Cardiac fibroblast (primary cell): Measurements from ENCODE around the gene ZBTB49.

Experiments used
- DNase-seq, 2 donors: peaks; one replicate each; pipeline versions ENCODE4 v3.0.0 to v3.0.0-alpha.2; 2010; ENCODE audit warnings: low read depth in 2 of 2
- H3K4me3 ChIP-seq, 2 donors: replicated peaks in 1 of 2; 1 replicate in 1 of 2; 2 replicates in 1 of 2; pipeline ENCODE4 v1.5.1; 2011; ENCODE audit warnings: low read depth in 2 of 2, low read length in 2 of 2, mild to moderate bottlenecking in 2 of 2, moderate library complexity in 1 of 2
- CTCF ChIP-seq: IDR thresholded peaks from one replicate; pipeline ENCODE4 v1.5.1; 2011; ENCODE audit warnings: low read depth, mild to moderate bottlenecking, low read length, inconsistent platforms

The ZBTB49 gene

GRCh38 chr4:4323705-4324534, 33.9 kb downstream of the ZBTB49 start:
- TF ChIP-seq CTCF: no peak
- DNase-seq: peak; percentile 41 to 77
- no peak overlapping the region for H3K4me3 ChIP-seq

- no peak for TF ChIP-seq CTCF
- H3K4me3 ChIP-seq: no peak overlapping the region
- DNase-seq: no peak
Observed at GRCh38 chr4:4325321-4325720, 35.3 kb downstream of the ZBTB49 start.

GRCh38 chr4:4326166-4326565, 36.1 kb downstream of the ZBTB49 start:
- H3K4me3 ChIP-seq: no peak overlapping the region
- no peak for TF ChIP-seq CTCF
- no peak for DNase-seq

- no peak overlapping the region for H3K4me3 ChIP-seq
- DNase-seq: peak; percentile 54 to 73
- TF ChIP-seq CTCF: peak; percentile 57
Observed at GRCh38 chr4:4327652-4328121, 37.6 kb downstream of the ZBTB49 start.

- no peak overlapping the region for H3K4me3 ChIP-seq
- TF ChIP-seq CTCF: no peak
- DNase-seq: no peak
Observed at GRCh38 chr4:4328206-4328605, 38.2 kb downstream of the ZBTB49 start.

DNA sequence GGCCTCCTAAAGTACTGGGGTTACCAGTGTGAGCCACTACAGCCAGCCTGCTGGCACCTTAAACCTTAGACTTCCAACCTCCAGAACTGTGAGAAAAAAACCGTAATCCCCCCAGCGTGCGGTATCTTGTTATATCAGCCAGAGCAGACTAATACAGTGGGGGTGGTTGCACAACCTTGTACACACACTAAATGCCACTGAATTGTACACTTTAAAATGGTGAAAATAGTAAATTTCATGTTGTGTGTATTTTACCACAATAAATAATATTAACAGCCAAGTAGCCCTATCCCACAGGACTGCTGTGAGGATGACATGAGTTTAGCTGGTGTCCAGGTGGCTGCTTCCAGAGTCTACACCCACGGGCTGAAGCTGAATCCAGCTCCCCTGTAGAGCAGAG, 38.8 kb downstream of the ZBTB49 start:
- TF ChIP-seq CTCF: no peak
- H3K4me3 ChIP-seq: no peak overlapping the region

DNA sequence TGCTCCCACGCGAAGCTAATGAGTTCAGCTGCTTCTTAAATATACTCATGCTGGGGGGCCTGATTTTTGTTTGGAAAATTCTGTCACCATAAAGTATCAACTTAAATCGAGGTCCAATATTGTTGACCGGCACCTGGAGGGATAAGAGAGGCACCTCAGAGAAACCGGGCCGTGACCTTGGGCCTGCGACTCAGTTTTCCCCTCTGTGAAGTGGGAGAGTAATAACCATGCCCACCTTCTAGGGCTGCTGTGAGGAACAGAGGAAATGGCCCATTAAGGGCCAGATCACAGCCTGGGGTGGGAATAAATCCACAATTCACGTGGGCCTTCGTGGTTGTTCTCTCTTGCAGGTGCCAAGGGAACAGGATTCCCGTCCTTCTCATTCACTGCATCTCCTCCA, 39.4 kb downstream of the ZBTB49 start:
- TF ChIP-seq CTCF: no peak
- no peak overlapping the region for H3K4me3 ChIP-seq

More for the DNA sequence above, 38.8 kb downstream of the ZBTB49 start:
- DNase-seq: no peak

More for the DNA sequence above, 39.4 kb downstream of the ZBTB49 start:
- no peak for DNase-seq
